OCI-LY7 (cell line): ENCODE data around the gene GLI3.

ENCODE experiments used
- EZH2phosphoT487 ChIP-seq: fragments of 200-600 bp; sonication (generic); IDR thresholded peaks from 2 replicates; pipeline ENCODE4 v1.6.1; 2018; ENCODE audit warnings: low read depth, borderline replicate concordance, mild to moderate bottlenecking, mixed run types, antibody characterized with exemption, low read length, moderate library complexity, mixed read lengths
- TF ChIP-seq, protein P1 (sequence below): fragments of 200-600 bp; sonication (generic); conservative IDR thresholded peaks from 2 replicates; pipeline ENCODE4 v1.5.1; 2014; ENCODE audit warnings: mild to moderate bottlenecking, antibody characterized with exemption, low read length, moderate library complexity, mixed read lengths

- TF ChIP-seq, protein P1, sequence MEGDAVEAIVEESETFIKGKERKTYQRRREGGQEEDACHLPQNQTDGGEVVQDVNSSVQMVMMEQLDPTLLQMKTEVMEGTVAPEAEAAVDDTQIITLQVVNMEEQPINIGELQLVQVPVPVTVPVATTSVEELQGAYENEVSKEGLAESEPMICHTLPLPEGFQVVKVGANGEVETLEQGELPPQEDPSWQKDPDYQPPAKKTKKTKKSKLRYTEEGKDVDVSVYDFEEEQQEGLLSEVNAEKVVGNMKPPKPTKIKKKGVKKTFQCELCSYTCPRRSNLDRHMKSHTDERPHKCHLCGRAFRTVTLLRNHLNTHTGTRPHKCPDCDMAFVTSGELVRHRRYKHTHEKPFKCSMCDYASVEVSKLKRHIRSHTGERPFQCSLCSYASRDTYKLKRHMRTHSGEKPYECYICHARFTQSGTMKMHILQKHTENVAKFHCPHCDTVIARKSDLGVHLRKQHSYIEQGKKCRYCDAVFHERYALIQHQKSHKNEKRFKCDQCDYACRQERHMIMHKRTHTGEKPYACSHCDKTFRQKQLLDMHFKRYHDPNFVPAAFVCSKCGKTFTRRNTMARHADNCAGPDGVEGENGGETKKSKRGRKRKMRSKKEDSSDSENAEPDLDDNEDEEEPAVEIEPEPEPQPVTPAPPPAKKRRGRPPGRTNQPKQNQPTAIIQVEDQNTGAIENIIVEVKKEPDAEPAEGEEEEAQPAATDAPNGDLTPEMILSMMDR: no peak
- TF ChIP-seq EZH2phosphoT487: no peak
These were observed 75.9 kb downstream of the GLI3 start for GRCh38 chr7:42161110-42161509.
